ENCODE measurements around the gene MINPP1.

DNA sequence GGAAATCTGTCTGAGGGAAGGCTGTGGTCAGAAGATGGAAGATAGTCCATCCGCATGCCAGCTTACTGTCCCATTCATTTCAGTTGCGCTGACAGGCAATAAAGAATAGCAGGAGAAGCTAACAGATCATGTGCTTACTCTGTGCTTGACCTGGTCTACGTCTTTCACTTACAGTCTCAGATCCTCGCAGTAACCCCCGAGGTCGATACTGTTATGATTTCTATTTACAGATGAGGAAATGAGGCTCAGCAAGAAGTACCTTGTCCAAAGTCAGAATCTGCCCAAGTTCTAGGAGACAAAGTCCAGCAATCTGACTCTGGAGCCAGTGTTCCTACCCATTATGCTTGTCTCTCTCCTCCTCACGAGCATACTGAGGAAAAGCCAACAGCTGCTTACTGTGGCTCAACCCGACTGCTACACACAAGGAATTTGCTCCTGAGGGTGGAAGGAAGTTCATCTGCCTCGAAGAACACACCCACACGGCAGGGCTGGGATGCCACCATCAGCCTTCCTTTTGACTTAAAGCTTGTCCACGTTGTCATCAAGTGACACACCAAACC is 74.2 kb downstream of the MINPP1 start:
- TF ChIP-seq CTCF (IDR thresholded peaks at IDR 0.05; ENCODE audit: low read depth, low read length), result no peak
- TF ChIP-seq POLR2A (IDR thresholded peaks at IDR 0.05; ENCODE audit: extremely low read depth, insufficient read length), result no peak
